ENCODE results near the gene PLIN5. TPM values are rescaled to one million over a fixed set of nuclear protein-coding genes. Genes with fewer than 3 reads are reported as not detected.
A peak's percentile ranks its signal among the peaks of the same experiment; 100 is the strongest.

PLIN5 gene
- total and polyA plus RNA-seq, 2 of the 8 experiments (the other 6 are each of a cell fraction or from before 2014, with no cell fraction given): 2.0 to 2.5 TPM

GRCh38 chr19:4510435-4511255, 24.4 kb downstream of the PLIN5 start:
- Histone ChIP-seq H3K4ac (replicated peaks; ENCODE audit: insufficient read length, low read depth, low read length) (no peak overlapping the region), H2BK20ac (ENCODE audit: low read length) (no peak overlapping the region), H3K23me2 (ENCODE audit: low read depth, low read length) (no peaks in the 10 kb centered on the region), H3K79me2 (ENCODE audit: control insufficient read depth in 1 of 2, insufficient read depth in 2 of 2, low read length in 2 of 2) (no peaks in the 10 kb centered on the region), H2AFZ (ENCODE audit: low read length) (no peak overlapping the region), H3K14ac (ENCODE audit: insufficient read length) (no peak overlapping the region), H3K4me1 (replicated peaks in 1 of 4; ENCODE audit: control insufficient read depth in 3 of 4, insufficient read depth in 4 of 4, low read length in 3 of 4) (no peaks in the 10 kb centered on the region), H2BK15ac (ENCODE audit: low read length) (no peak overlapping the region), H4K20me1 (replicated peaks in 1 of 2; ENCODE audit: control insufficient read depth in 1 of 2, insufficient read depth in 2 of 2, low read length in 2 of 2) (peaks cover 12 to 13% of the 10 kb centered on the region in 2 experiments), H4K91ac (replicated peaks; ENCODE audit: insufficient read length, low read length) (no peak overlapping the region), H3K9ac (replicated peaks in 1 of 4; ENCODE audit: extremely low read depth in 1 of 4, low read depth in 3 of 4, low read length in 3 of 4) (no peak overlapping the region; a peak in 1 of 7 replicates), H3K9me3 (ENCODE audit: insufficient read depth in 2 of 2, low read depth in 1 of 2, low read length in 1 of 2) (no peaks in the 10 kb centered on the region), H4K8ac (ENCODE audit: extremely low read depth, insufficient read depth, low read length) (no peak overlapping the region), H3K27me3 (replicated peaks in 1 of 4; ENCODE audit: control insufficient read depth in 3 of 4, extremely low read depth in 1 of 4, insufficient read depth in 3 of 4, low read length in 3 of 4) (peaks cover 4 to 46% (median 33%) of the 10 kb centered on the region in 4 experiments), H2BK120ac (replicated peaks; ENCODE audit: low read depth, low read length) (no peak overlapping the region), H3K56ac (replicated peaks; ENCODE audit: insufficient read length, low read depth, low read length) (no peak overlapping the region), H3K18ac (ENCODE audit: extremely low read depth, low read length) (no peak overlapping the region), H2BK5ac (ENCODE audit: low read depth, low read length) (no peak overlapping the region), H3K4me3 (ENCODE audit: extremely low read depth in 1 of 4, insufficient read depth in 2 of 4, low read depth in 3 of 4, low read length in 4 of 4) (no peak overlapping the region), H3K4me2 (ENCODE audit: insufficient read depth in 1 of 2, low read depth in 2 of 2, low read length in 2 of 2) (no peak overlapping the region), H4K5ac (ENCODE audit: insufficient read length, low read depth, low read length) (no peak overlapping the region), H3K23ac (ENCODE audit: insufficient read length) (no peak overlapping the region), H2BK12ac (ENCODE audit: low read depth, low read length) (no peak overlapping the region), H3K36me3 (ENCODE audit: control insufficient read depth in 2 of 4, insufficient read depth in 4 of 4, low read length in 3 of 4) (no peaks in the 10 kb centered on the region; a peak in 1 of 8 replicates), H3K27ac (ENCODE audit: low read depth, low read length) (no peak overlapping the region), H3K79me1 (ENCODE audit: low read depth, low read length) (peaks cover 2% of the 10 kb centered on the region; the same call in 1 of the 2 replicates), H2AK5ac (ENCODE audit: low read depth, low read length) (no peak overlapping the region)
- DNase-seq (ENCODE audit: low read depth in 1 of 2, low spot score in 2 of 2): no peak
- ChIA-PET CTCF (ENCODE audit: partially characterized antibody) (interaction anchor here (1.0 to 5.2 kb wide), 4 partner anchors 10 to 123 kb away, joined by 3 to 40 read pairs (median 4); no protein-coding TSS in a partner anchor), POLR2A (ENCODE audit: partially characterized antibody) (interaction anchor here (0.6 to 0.7 kb wide), 3 partner anchors 7 to 1323 kb away, joined by 3 to 4 read pairs (median 3); no protein-coding TSS in a partner anchor)
- FAIRE-seq: no peak
- 91% methylated on average over 37 of the region's 37 CpGs; no CpG with 5 or more reads in 1 of the 2 experiments for WGBS, 2 experiments (ENCODE audit: extremely low coverage in 1 of 2, insufficient coverage in 1 of 2, insufficient read length in 1 of 2, insufficient replicate concordance in 2 of 2, low coverage in 1 of 2, low lambda C conversion rate in 2 of 2, missing lambda C conversion rate in 1 of 2)
- no peak for TF ChIP-seq MAFK (IDR thresholded peaks at IDR 0.05; ENCODE audit: low read depth, low read length)
- peak; percentile 67 for TF ChIP-seq POLR2AphosphoS5 (IDR thresholded peaks at IDR 0.05; ENCODE audit: low read depth, low read length)
